HCT116 (cell line): Measurements from ENCODE around the gene OMP. TPM values are rescaled to one million over a fixed set of nuclear protein-coding genes. Genes with fewer than 3 reads are reported as not detected.
A peak's percentile ranks its signal among the peaks of the same experiment; 100 is the strongest.

Experiments used
- ATAC-seq: fragments of 200-7000 bp; cut with Tn5 transposase; 2 replicates; pipeline ENCODE4 v1.9.1; 2020; ENCODE audit warnings: mild to moderate bottlenecking, moderate library complexity
- BruUV-seq: library from RNA; stranded (reverse); fragments of 400-500 nt; replicated peaks from 2 replicates; lab custom pipeline; 2021; lab: Mats Ljungman, UMichigan
- CTCF ChIA-PET: fragments of 300-600 bp; sonication (Branson Sonifier 250); formaldehyde crosslinking; loops from one replicate; lab custom pipeline; 2021; ENCODE audit warnings: antibody characterized with exemption; lab: Charles Lee
- POLR2A ChIA-PET: fragments of 300-600, 350-600 bp; sonication (Branson Sonifier 250); formaldehyde crosslinking; loops from one replicate; lab custom pipeline; 2021; ENCODE audit warnings: antibody characterized with exemption; lab: Charles Lee
- RAD21 ChIA-PET, 2 experiments: fragments of 300-600 bp; sonication (Branson Sonifier 250); formaldehyde crosslinking; loops; one replicate each; lab custom pipeline; 2023; ENCODE audit warnings: low total read pairs in 2 of 2; ENCODE audit not compliant: uncharacterized antibody in 2 of 2, unreplicated experiment in 2 of 2, low non-redundant PET in 1 of 2; lab: Charles Lee
- DNase-seq: peaks from one replicate; pipeline ENCODE4 v3.0.0-alpha.2; 2010; ENCODE audit warnings: low read depth, low spot score
- H2AFZ ChIP-seq: fragments of 200-600 bp; shearing (Covaris generic), sonication (generic); 2 replicates; pipeline ENCODE4 v1.6.1; 2017; ENCODE audit warnings: low read depth, mixed run types, mixed read lengths, antibody characterized with exemption, low read length; ENCODE audit not compliant: poor library complexity, severe bottlenecking
- H3K27ac ChIP-seq: 2 replicates; pipeline ENCODE4 v1.5.1; 2012; ENCODE audit warnings: low read depth, low read length
- H3K27me3 ChIP-seq: fragments of 200-600 bp; sonication (generic); 2 replicates; pipeline ENCODE4 v1.6.1; 2016; ENCODE audit warnings: mixed run types, low read length, mixed read lengths; ENCODE audit not compliant: insufficient read depth
- H3K36me3 ChIP-seq, 2 experiments: fragments of 200-500 bp in 1 of 2; fragments of 200-600 bp in 1 of 2; sonication (Bioruptor generic) in 1 of 2; sonication (generic) in 1 of 2; 2 replicates each; pipeline versions ENCODE4 v1.5.1 to v1.6.1; 2014 to 2016; ENCODE audit warnings: low read length in 2 of 2, inconsistent platforms in 1 of 2, mixed read lengths in 1 of 2, mixed run types in 1 of 2; ENCODE audit not compliant: insufficient read depth in 2 of 2, control insufficient read depth in 1 of 2
- H3K4me1 ChIP-seq, 2 experiments: fragments of 200-600 bp in 1 of 2; sonication (generic) in 1 of 2; 2 replicates each; pipeline versions ENCODE4 v1.5.1 to v1.6.1; 2012 to 2017; ENCODE audit warnings: low read length in 2 of 2, inconsistent platforms in 1 of 2, mild to moderate bottlenecking in 1 of 2, mixed read lengths in 1 of 2, mixed run types in 1 of 2, moderate library complexity in 1 of 2; ENCODE audit not compliant: insufficient read depth in 2 of 2, control insufficient read depth in 1 of 2
- H3K4me2 ChIP-seq: fragments of 200-600 bp; sonication (generic); 2 replicates; pipeline ENCODE4 v1.6.1; 2017; ENCODE audit warnings: mixed run types, low read length, mixed read lengths
- H3K4me3 ChIP-seq, 2 experiments: fragments of 200-600 bp in 1 of 2; sonication (generic) in 1 of 2; replicated peaks in 1 of 2; 2 replicates each; pipeline ENCODE4 v1.5.1; 2011 to 2016; ENCODE audit warnings: low read length in 2 of 2, control low read depth in 1 of 2, low read depth in 1 of 2, mild to moderate bottlenecking in 1 of 2, mixed read lengths in 1 of 2, mixed run types in 1 of 2
- H3K79me2 ChIP-seq: fragments of 200-600 bp; sonication (generic); 2 replicates; pipeline ENCODE4 v1.6.1; 2017; ENCODE audit warnings: mild to moderate bottlenecking, mixed run types, low read length, moderate library complexity, mixed read lengths; ENCODE audit not compliant: insufficient read depth
- H3K9ac ChIP-seq: fragments of 200-600 bp; sonication (generic); 2 replicates; pipeline ENCODE4 v1.6.1; 2016; ENCODE audit warnings: low read length, mixed read lengths
- H3K9me2 ChIP-seq: fragments of 200-600 bp; sonication (generic), shearing (Covaris generic); 2 replicates; pipeline ENCODE4 v1.6.1; 2017; ENCODE audit warnings: mixed run types, mild to moderate bottlenecking, moderate library complexity; ENCODE audit not compliant: insufficient read depth
- H3K9me3 ChIP-seq, 2 experiments: fragments of 200-500 bp in 1 of 2; fragments of 200-600 bp in 1 of 2; sonication (Bioruptor generic) in 1 of 2; sonication (generic) in 1 of 2; 2 replicates each; pipeline ENCODE4 v1.6.1; 2014 to 2017; ENCODE audit warnings: low read length in 2 of 2, mixed read lengths in 2 of 2, inconsistent platforms in 1 of 2, low read depth in 1 of 2, mild to moderate bottlenecking in 1 of 2, mixed run types in 1 of 2, moderate library complexity in 1 of 2; ENCODE audit not compliant: control insufficient read depth in 1 of 2, insufficient read depth in 1 of 2
- H4K20me1 ChIP-seq: fragments of 200-600 bp; sonication (generic), shearing (Covaris generic); 2 replicates; pipeline ENCODE4 v1.6.1; 2017; ENCODE audit warnings: mixed run types, mild to moderate bottlenecking, moderate library complexity; ENCODE audit not compliant: insufficient read depth
- CBX3 ChIP-seq: IDR thresholded peaks from 2 replicates; pipeline ENCODE4 v1.6.1; 2012; ENCODE audit warnings: low read depth
- CEBPB ChIP-seq: IDR thresholded peaks from 2 replicates; pipeline ENCODE4 v1.6.1; 2012; ENCODE audit warnings: low read depth
- CTCF ChIP-seq, 3 experiments: fragments of 200-600 bp in 1 of 3; sonication (generic) in 1 of 3; IDR thresholded peaks in 2 of 3; conservative IDR thresholded peaks in 1 of 3; 2 replicates each; pipeline ENCODE4 v1.5.1; 2012 to 2017; ENCODE audit warnings: low read depth in 2 of 3, low read length in 2 of 3, antibody characterized with exemption in 1 of 3, borderline replicate concordance in 1 of 3, control low read depth in 1 of 3, mild to moderate bottlenecking in 1 of 3, mixed read lengths in 1 of 3, mixed run types in 1 of 3, moderate library complexity in 1 of 3; ENCODE audit not compliant: insufficient read depth in 1 of 3
- EGR1 ChIP-seq: IDR thresholded peaks from 2 replicates; pipeline ENCODE4 v1.6.1; 2012; ENCODE audit warnings: low read depth
- ELF1 ChIP-seq: IDR thresholded peaks from 2 replicates; pipeline ENCODE4 v1.6.1; 2012; ENCODE audit warnings: low read depth, borderline replicate concordance
- EZH2phosphoT487 ChIP-seq: fragments of 200-600 bp; IDR thresholded peaks from 2 replicates; pipeline ENCODE4 v1.6.1; 2018; ENCODE audit warnings: antibody characterized with exemption, borderline replicate concordance
- JUND ChIP-seq: IDR thresholded peaks from 2 replicates; pipeline ENCODE4 v1.6.1; 2012
- POLR2AphosphoS5 ChIP-seq: IDR thresholded peaks from 2 replicates; pipeline ENCODE4 v1.6.1; 2011; ENCODE audit warnings: mild to moderate bottlenecking, low read depth, low read length, moderate library complexity
- SP1 ChIP-seq: IDR thresholded peaks from 2 replicates; pipeline ENCODE4 v1.6.1; 2012; ENCODE audit warnings: low read depth
- SRF ChIP-seq: IDR thresholded peaks from 2 replicates; pipeline ENCODE4 v1.6.1; 2012; ENCODE audit warnings: low read depth
- TCF7L2 ChIP-seq: IDR thresholded peaks from 2 replicates; pipeline ENCODE4 v1.7.0; 2011; ENCODE audit warnings: borderline replicate concordance, inconsistent platforms; ENCODE audit not compliant: insufficient read depth, insufficient read length; ENCODE audit errors: extremely low read depth
- YY1 ChIP-seq: IDR thresholded peaks from 2 replicates; pipeline ENCODE4 v1.6.1; 2011; ENCODE audit warnings: low read length, low read depth, moderate library complexity, mild to moderate bottlenecking; ENCODE audit not compliant: insufficient replicate concordance; ENCODE audit errors: extremely low read depth
- ZFX ChIP-seq: fragments of 450-650 bp; IDR thresholded peaks from 2 replicates; pipeline ENCODE4 v1.6.1; 2017
- intact Hi-C: fragments of 100-400 bp; cut with micrococcal nuclease; formaldehyde crosslinking; loops from 2 replicates; pipeline ENCODE4 v1.10.0; 2022
- total RNA-seq: library from RNA; stranded (reverse); gene quantifications from one replicate; pipeline ENCODE4 v1.2.1, GENCODE V29; 2021; ENCODE audit not compliant: unreplicated experiment
- TF ChIP-seq, protein P1 (sequence below): IDR thresholded peaks from 2 replicates; pipeline ENCODE4 v1.6.1; 2012
- TF ChIP-seq, protein P2 (sequence below): IDR thresholded peaks from 2 replicates; pipeline ENCODE4 v1.6.1; 2011; ENCODE audit warnings: mild to moderate bottlenecking, low read length, moderate library complexity; ENCODE audit not compliant: insufficient replicate concordance; ENCODE audit errors: extremely low read depth

OMP gene
- total RNA-seq, 1 experiment from 2014 or later: not detected

DNA sequence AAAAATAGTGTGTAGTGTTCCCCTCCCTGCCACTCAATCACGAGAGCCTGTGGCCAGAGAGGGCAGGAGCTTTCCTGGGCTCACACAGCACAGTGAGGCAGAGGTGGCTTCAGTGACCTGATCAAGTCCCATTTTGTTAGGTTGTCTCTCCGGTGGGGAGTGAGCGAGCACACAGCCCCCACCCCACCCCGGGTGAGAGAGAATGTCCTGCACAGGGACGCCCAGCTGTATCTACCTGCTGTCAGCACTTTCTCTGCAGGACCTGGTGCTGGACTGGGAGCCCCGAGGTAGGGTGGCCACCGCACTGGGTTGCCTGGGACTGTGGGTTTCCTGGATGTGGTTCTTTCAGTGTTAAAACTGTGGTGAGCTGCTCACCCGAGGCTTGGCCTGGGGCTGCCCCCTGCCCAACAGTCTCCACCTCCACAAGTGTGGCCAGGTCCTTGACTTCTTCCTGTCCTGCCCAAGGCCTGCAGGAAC lies 29.8 kb upstream of the OMP start:
- peak overlapping the region; percentile 68; the same call in 1 of the 2 replicates for H3K27ac ChIP-seq
- ATAC-seq: peak; percentile 26; the same call in 1 of the 2 replicates
- no peaks in the 10 kb centered on the region for H3K9me2 ChIP-seq
- ChIA-PET POLR2A (interaction anchor here (1.5 kb wide), 1 partner anchor 40 kb away, joined by 3 read pairs; no protein-coding TSS in a partner anchor), CTCF (interaction anchor here (1.0 to 3.5 kb wide), 6 partner anchors 9 to 153 kb away, joined by 3 to 17 read pairs (median 4); no protein-coding TSS in a partner anchor), RAD21 (no interaction called here)
- H3K4me3 ChIP-seq: no peak overlapping the region
- no peaks in the 10 kb centered on the region for H3K36me3 ChIP-seq
- intact Hi-C loops: no loop called here
- peak overlapping the region; percentile 40; the same call in 1 of the 2 replicates for H3K9ac ChIP-seq
- BruUV-seq: no TSS peak
- H4K20me1 ChIP-seq: no peaks in the 10 kb centered on the region
- peaks cover 25 to 32% of the 10 kb centered on the region in 2 experiments for H3K4me1 ChIP-seq
- H3K79me2 ChIP-seq: no peaks in the 10 kb centered on the region
- no peak for DNase-seq
- H3K9me3 ChIP-seq: no peaks in the 10 kb centered on the region
- TF ChIP-seq, protein P1, sequence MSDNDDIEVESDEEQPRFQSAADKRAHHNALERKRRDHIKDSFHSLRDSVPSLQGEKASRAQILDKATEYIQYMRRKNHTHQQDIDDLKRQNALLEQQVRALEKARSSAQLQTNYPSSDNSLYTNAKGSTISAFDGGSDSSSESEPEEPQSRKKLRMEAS: no peak
- TF ChIP-seq SRF (no peak), CEBPB (no peak), JUND (no peak), SP1 (no peak), ZFX (no peak), TCF7L2 (no peak), EZH2phosphoT487 (no peak), YY1 (no peak), ELF1 (no peak), CBX3 (no peak), CTCF (IDR thresholded peaks at IDR 0.05 in 2 of 3, conservative IDR thresholded peaks at IDR 0.05 in 1 of 3; ENCODE audit: borderline replicate concordance in 1 of 3, insufficient read depth in 1 of 3, low read depth in 2 of 3, low read length in 2 of 3) (no peak), POLR2AphosphoS5 (no peak), EGR1 (no peak)
- TF ChIP-seq, protein P2, sequence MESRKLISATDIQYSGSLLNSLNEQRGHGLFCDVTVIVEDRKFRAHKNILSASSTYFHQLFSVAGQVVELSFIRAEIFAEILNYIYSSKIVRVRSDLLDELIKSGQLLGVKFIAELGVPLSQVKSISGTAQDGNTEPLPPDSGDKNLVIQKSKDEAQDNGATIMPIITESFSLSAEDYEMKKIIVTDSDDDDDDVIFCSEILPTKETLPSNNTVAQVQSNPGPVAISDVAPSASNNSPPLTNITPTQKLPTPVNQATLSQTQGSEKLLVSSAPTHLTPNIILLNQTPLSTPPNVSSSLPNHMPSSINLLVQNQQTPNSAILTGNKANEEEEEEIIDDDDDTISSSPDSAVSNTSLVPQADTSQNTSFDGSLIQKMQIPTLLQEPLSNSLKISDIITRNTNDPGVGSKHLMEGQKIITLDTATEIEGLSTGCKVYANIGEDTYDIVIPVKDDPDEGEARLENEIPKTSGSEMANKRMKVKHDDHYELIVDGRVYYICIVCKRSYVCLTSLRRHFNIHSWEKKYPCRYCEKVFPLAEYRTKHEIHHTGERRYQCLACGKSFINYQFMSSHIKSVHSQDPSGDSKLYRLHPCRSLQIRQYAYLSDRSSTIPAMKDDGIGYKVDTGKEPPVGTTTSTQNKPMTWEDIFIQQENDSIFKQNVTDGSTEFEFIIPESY: no peak
- no peaks in the 10 kb centered on the region for H3K27me3 ChIP-seq
- H3K4me2 ChIP-seq: peak overlapping the region; percentile 49
- H2AFZ ChIP-seq: no peak overlapping the region
